Measurements from ENCODE around the gene CACNA1C.

Gene CACNA1C

DNA sequence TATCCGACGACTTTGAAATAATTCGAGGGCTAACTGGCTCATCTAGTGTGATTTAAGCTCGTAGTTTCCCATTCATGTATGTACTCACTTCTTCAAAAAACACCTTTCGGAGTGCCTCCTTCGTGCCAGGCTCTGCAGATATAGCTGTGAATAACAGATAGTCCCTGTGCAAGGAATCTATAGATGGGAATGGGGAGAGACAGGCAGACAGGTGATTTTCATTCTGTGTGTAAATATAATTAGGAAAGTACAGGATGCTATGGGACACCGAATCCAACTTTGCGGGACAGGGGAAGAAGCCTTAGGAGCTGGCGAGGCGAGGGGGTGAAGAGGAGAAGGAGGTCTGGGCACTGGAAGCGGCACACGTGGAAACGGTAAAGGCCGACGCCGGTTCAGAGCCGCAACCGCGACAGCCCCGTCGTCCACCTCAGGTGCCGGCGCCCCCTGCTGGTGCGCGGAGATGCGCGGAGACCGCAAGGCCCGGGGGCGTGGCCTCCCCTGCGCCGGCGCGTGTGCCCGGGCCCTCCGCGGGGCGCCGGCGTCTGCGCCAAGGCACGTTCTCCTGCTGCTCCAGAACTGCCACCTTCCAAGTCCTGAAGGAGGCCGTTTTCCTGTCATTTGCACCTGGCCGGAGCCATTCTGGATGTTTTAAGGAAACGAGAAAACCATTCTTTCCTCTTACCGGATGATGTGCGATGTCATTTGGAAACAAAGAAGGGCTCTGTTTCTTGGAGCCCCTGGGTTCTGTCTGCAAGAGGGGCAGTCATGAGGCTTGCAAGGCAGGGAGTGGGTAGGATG lies 18.0 kb upstream of the CACNA1C start:
- peak; percentile 80 for DNase-seq (ENCODE audit: low spot score)

- DNase-seq (ENCODE audit: low spot score): no peak
Measured at GRCh38 chr12:2035431-2036055, 17.2 kb upstream of the CACNA1C start.

DNA sequence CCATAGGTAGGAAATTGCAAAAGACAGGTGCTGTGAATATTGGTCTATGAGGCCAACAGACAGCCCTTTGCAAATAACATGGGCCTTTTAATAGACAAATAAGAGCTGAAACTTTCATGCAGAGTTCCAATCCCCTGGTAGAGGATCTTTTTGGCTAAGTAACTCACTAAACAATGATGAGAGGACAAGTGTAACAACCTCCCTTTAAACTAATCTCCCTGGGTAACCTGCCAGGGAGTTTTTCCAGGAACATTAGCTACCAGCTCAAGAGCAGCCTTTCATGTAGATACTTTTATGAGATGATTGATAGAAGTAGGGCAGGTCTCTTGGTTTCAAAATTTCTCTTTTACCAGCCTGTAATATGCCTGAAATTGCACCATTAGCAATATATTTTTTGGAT lies 13.8 kb upstream of the CACNA1C start:
- DNase-seq (ENCODE audit: low spot score): no peak

DNA sequence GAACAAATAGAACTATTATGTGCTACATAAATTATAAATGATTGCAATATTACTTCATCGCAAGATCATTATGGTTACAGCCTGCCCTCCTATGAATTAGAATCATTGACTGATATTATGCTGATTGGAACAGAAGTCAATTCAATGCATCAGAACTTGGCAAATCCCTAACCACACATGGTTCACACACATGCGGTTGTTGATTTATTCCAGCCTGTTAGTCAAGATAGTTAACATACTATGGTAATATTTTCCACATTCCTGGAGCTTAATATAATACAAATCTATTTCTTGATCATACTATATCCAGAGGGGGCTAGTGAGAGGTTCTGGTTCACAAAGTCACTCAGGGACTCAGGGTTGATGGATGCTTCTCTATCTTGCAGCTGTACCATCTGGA lies 9.7 kb upstream of the CACNA1C start:
- no peak for DNase-seq (ENCODE audit: low spot score)

- DNase-seq (ENCODE audit: low spot score): no peak
Measured at GRCh38 chr12:2044165-2044564, 8.6 kb upstream of the CACNA1C start.

DNA sequence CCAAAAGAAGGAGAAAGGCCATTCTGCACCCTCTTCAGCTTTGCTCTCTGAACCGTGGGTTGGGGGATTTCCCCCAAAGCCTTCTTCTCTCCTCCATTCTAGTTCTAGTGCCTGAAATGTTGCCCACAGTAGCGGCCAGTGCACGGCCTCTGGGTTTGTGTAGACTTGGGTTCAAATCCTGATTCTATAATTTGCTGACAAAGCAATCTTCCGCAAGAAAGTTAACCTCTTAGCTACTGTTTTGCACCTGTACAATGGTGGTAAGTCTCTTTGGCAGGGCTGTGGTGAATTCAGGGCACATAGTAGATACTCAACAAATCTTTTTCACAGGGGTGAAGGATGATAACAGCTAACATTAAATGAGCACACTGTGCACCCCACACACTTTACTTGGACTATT lies 5.8 kb upstream of the CACNA1C start:
- DNase-seq (ENCODE audit: low spot score): no peak

- no peak for DNase-seq (ENCODE audit: low spot score)
Measured at GRCh38 chr12:2047752-2048151, 5.0 kb upstream of the CACNA1C start.

DNA sequence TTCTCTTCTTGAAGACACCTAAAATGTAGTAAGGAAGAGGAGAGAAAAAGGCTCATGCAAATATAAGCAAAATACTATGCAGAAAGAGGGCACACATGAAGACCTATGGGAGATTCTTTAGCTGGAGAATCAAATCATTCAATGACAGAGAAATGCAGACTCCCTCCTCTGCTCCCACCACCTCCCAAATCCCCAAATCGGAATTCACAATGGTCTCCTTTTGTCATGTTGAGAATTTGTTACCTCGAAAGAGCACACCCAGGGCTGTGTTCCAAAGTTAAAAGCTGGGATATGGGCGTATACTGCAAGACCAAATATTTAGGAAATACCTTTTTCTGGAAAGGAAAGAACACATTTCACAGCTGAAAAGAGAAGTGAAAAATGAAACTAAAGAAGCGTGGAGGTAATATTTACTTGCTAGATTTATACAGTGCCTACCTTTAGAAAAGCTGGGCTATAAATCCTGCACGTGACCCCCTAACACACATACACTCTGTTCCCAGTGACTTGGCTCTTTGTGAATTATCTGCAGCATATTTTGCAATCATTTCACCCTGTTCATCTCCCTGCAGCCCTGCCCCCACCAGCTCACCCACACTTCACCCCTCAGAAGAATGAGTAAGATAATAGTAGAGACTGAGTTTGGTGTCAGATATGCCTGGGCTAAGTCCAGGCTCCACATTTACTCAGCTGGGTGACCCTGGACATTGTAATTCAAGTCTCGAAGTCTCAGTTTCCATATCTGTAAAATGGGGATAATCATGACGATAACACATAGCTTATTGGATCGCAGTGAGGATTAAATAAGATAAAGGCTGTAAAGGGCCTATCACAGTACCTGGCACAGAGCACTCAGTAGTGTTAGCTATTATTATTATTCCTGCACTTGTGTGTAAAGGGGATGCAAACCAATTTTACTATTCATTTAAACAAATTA lies 2.9 kb upstream of the CACNA1C start:
- DNase-seq (ENCODE audit: low spot score): no peak

GRCh38 chr12:2051700-2052621 lies 826 bp upstream of the CACNA1C start:
- peak; percentile 21 for DNase-seq (ENCODE audit: low spot score)

- no peak for DNase-seq (ENCODE audit: low spot score)
Measured at GRCh38 chr12:2053691-2054090, 904 bp downstream of the CACNA1C start.

- no peak for DNase-seq (ENCODE audit: low spot score)
Measured at GRCh38 chr12:2054091-2055018, 1.6 kb downstream of the CACNA1C start.

- peak; percentile 63 for DNase-seq (ENCODE audit: low spot score)
Measured at GRCh38 chr12:2057041-2057794, 4.4 kb downstream of the CACNA1C start.

- DNase-seq (ENCODE audit: low spot score): no peak
Measured at GRCh38 chr12:2057795-2058408, 5.1 kb downstream of the CACNA1C start.

DNA sequence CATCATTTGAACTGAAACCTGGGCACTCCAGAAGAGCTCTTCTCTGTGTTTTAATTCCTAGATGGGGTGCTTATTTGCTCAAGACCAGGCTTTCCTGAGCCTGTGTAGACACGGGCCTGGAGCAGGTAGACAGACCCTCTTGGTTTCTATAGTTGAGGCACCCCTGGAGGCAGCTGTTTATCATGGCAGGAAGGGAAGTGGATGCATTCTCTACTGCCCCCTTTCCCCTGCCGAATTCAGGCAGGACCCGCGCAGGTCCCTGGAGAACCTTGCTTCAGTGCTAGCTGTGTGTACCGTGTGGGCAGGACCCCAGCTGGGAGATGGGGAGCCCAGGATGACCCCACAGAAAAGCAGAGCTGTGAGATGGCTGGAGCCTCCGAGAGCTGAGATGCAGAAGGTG lies 6.0 kb downstream of the CACNA1C start:
- no peak for DNase-seq (ENCODE audit: low spot score)

DNA sequence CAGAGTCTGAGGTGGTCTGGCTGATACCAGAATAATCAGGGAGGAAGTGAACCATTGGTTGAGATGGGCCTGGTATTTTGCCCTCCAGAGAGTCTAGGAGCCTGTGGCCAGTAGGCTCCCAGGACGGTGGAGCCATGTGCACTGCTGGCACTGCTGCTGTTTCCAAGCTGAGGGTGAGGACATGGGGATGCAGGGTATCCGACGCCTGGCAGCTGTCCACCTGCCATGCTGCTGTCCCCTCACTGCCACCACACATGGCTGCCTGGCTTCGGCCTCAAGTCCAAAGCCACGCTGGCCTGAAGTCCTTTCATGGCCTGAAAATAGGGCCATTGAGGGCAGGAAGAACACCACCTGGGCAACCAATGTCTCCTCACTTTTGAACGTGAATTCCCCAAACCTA lies 8.6 kb downstream of the CACNA1C start:
- DNase-seq (ENCODE audit: low spot score): no peak

DNA sequence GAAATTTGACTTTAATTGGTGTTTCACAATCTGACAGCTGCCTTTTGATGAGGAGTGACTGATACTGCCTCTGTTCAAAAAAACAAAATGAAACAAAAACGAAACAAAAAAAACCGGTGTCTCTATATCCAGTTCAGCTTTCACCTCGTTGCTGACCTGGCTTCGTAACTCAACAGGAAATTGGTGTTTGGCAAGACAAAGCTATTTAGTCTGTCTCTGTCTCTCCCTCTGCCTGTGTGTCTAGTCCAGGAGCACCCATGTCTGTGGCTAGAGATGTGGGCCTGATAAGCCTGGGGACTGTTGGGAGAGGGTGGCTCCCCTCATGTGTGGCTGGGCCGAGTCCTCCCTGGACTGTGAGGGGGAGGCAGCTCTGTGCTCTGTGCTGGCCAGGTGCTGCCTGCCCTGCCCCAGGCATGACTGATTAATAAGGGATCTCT lies 11.3 kb downstream of the CACNA1C start:
- no peak for DNase-seq (ENCODE audit: low spot score)

DNA sequence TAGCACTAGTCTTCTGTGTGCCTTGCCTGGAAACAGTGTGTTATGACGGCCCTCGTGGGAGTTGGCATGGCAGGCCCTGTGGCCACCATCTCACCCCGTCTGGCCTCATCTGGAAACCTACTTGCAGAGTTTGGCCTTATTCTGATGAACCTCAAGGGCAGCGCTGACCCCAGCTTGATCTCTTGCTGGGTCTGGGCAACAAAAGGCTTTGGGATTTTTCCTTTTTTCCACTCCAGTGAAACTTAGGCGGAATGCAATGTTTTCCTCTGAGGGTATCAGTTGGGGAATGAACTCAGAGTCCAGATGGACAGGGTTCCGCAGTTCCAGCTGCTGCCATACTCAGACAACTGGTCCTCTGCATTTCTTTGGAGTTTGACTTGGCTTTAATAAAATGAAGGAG lies 15.9 kb downstream of the CACNA1C start:
- no peak for DNase-seq (ENCODE audit: low spot score)

DNA sequence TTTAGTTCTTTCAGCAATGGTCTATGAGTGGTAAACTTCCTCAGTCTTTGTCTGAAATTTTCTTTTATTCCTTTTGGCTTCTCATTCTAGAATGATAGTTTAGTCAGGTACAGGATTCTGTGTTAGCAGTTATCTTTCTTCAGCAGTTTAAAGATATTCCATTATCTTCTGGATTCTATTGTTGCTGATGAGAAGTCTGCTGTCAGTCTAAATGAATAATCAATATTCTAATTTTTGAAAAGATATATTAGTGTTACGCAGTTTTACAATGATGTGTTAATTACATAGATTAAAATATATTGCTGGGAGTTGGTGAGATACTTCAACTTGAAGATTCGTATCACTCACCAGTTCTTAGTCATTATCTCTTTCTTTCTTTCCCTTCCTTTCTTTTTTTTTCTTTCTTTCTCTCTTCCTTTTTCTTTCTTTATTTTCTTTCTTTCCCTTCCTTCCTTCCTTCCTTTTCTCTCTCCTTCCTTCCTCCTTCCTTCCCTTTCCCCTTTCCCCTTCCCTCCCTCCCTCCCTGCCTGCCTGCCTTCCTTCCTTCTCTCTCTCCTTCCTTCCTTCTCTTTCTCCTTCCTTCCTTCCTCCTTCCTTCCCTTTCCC lies 17.8 kb downstream of the CACNA1C start:
- no peak for DNase-seq (ENCODE audit: low spot score)

Measured in SK-N-DZ (cell line).